Ovary (tissue), 3 donors: ENCODE results near the gene GPR3.

Experiments used
- CTCF ChIP-seq, 3 donors: fragments of 450-650 bp in 2 of 3; fragments of 200-600 bp in 1 of 3; IDR thresholded peaks; one replicate each; pipeline versions ENCODE4 v1.5.1 to v1.8.0; 2016 to 2022; ENCODE audit warnings: antibody characterized with exemption in 3 of 3, mild to moderate bottlenecking in 1 of 3
- EP300 ChIP-seq: sonication (generic); formaldehyde crosslinking; IDR thresholded peaks from one replicate; pipeline ENCODE4 v1.6.1; 2017; ENCODE audit warnings: antibody characterized with exemption
- donor health status: DM: no; HTN: no; CAD: no.

GRCh38 chr1:27346991-27347624, 45.3 kb upstream of the GPR3 start:
- TF ChIP-seq CTCF (IDR thresholded peaks at IDR 0.05) (no peak), EP300 (no peak)
